Measurements from ENCODE around the gene HLX.

GRCh38 chr1:220880362-220880670, 1.1 kb downstream of the HLX start:
- TF ChIP-seq CTCF (conservative IDR thresholded peaks at IDR 0.05 in 1 of 2, IDR thresholded peaks at IDR 0.05 in 1 of 2; ENCODE audit: low read depth in 1 of 2, low read length in 2 of 2) (no peak), EZH2 (IDR thresholded peaks at IDR 0.05; ENCODE audit: low read length, missing control alignments) (no peak)
